SK-N-MC (cell line): ENCODE results near the gene ANKRD13C.
"Not testable (repeated sequence)": the region's sequence is repeated elsewhere in the genome, so short reads cannot be mapped to it uniquely, and the experiment has no call there.

Source experiments
- DNase-seq: peaks from one replicate; pipeline ENCODE4 v3.0.0-alpha.2; 2011; ENCODE audit warnings: low read depth, low spot score
- H3K27ac ChIP-seq: fragments of 200-600 bp; sonication (generic); 2 replicates; pipeline ENCODE4 v1.5.1; 2016; ENCODE audit warnings: mixed run types
- H3K36me3 ChIP-seq: fragments of 200-600 bp; sonication (generic); 2 replicates; pipeline ENCODE4 v1.6.1; 2017; ENCODE audit warnings: antibody characterized with exemption, low read length, mixed read lengths; ENCODE audit not compliant: insufficient read depth
- H3K4me3 ChIP-seq: fragments of 200-600 bp; sonication (generic); 2 replicates; pipeline ENCODE4 v1.5.1; 2016
- H3K9ac ChIP-seq: fragments of 200-600 bp; sonication (generic); 2 replicates; pipeline ENCODE4 v1.8.0; 2017; ENCODE audit warnings: mixed run types, mixed read lengths; ENCODE audit not compliant: insufficient read length
- H3K9me3 ChIP-seq: fragments of 200-600 bp; sonication (generic); 2 replicates; pipeline ENCODE4 v1.6.1; 2017; ENCODE audit warnings: low read depth, mild to moderate bottlenecking, antibody characterized with exemption, low read length, moderate library complexity, mixed read lengths
- EZH2 ChIP-seq: fragments of 200-600 bp; sonication (generic); IDR thresholded peaks from one replicate; pipeline ENCODE4 v1.6.1; 2017; ENCODE audit warnings: antibody characterized with exemption
- FOXP2 ChIP-seq: optimal IDR thresholded peaks from 2 replicates; pipeline ENCODE3; 2011; ENCODE audit warnings: mild to moderate bottlenecking, moderate library complexity; ENCODE audit not compliant: insufficient read depth; ENCODE audit errors: extremely low read length, control extremely low read depth
- POLR2AphosphoS5 ChIP-seq: IDR thresholded peaks from 2 replicates; pipeline ENCODE4 v1.6.1; 2012; ENCODE audit warnings: mild to moderate bottlenecking, low read depth, low read length, borderline replicate concordance

Gene ANKRD13C

GRCh38 chr1:70348399-70349165 lies 5.9 kb downstream of the ANKRD13C start:
- Histone ChIP-seq H3K27ac (no peak overlapping the region), H3K4me3 (no peak overlapping the region), H3K36me3 (peaks cover 24% of the 10 kb centered on the region), H3K9me3 (no peaks in the 10 kb centered on the region), H3K9ac (no peak overlapping the region)
- DNase-seq = no peak
- TF ChIP-seq FOXP2 (no peak), EZH2 (no peak), POLR2AphosphoS5 (no peak)

DNA sequence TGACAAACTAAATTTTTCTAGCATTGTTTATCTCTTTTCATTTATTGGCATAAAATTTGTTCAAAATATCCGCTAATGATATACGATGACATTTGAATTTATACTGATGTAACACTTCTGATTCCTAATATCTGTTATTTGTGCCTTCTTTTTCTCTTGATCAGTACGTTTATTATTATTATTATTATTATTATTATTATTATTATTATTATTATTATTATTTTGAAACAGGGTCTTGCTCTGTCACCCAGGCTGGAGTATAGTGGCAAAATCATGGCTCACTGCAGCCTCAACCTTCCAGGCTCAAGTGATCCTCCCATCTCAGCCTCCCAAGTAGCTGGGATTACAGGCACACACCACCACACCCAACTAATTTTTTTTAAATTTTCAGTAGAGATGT lies 14.9 kb downstream of the ANKRD13C start:
- H3K4me3 ChIP-seq, H3K9ac ChIP-seq, H3K9me3 ChIP-seq, H3K27ac ChIP-seq, DNase-seq: not testable (repeated sequence)
- peaks cover 14% of the 10 kb centered on the region for H3K36me3 ChIP-seq

- DNase-seq = no peak
- H3K9me3 ChIP-seq = no peaks in the 10 kb centered on the region
- TF ChIP-seq POLR2AphosphoS5 = no peak
- H3K9ac ChIP-seq = no peak overlapping the region
- no peak overlapping the region for H3K4me3 ChIP-seq
- peak overlapping the region; percentile 61; the same call in 1 of the 2 replicates for H3K27ac ChIP-seq
- H3K36me3 ChIP-seq = peaks cover 29% of the 10 kb centered on the region
These were observed 18.5 kb downstream of the ANKRD13C start for GRCh38 chr1:70336050-70336449.

DNA sequence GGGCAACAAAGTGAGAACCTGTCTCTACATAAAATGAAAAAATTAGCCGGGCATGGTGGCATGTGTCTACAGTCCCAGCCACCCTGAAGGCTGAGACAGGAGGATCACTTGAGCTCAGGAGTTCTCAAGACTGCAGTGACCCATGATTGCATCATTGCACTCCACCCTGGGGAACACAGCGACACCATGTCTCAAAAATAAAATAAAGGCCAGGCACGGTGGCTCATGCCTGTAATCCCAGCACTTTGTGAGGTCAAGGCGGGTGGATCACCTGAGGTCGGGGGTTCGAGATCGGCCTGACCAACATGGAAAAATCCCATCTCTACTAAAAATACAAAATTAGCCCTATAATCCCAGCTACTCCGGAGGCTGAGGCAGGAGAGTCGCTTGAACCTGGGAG lies 20.1 kb downstream of the ANKRD13C start:
- H3K27ac ChIP-seq = no peak overlapping the region
- peaks cover 29% of the 10 kb centered on the region for H3K36me3 ChIP-seq
- no peak overlapping the region for H3K9ac ChIP-seq
- DNase-seq = no peak
- TF ChIP-seq EZH2 (no peak), FOXP2 (no peak), POLR2AphosphoS5 (no peak)
- H3K9me3 ChIP-seq = no peaks in the 10 kb centered on the region
- no peak overlapping the region for H3K4me3 ChIP-seq

DNA sequence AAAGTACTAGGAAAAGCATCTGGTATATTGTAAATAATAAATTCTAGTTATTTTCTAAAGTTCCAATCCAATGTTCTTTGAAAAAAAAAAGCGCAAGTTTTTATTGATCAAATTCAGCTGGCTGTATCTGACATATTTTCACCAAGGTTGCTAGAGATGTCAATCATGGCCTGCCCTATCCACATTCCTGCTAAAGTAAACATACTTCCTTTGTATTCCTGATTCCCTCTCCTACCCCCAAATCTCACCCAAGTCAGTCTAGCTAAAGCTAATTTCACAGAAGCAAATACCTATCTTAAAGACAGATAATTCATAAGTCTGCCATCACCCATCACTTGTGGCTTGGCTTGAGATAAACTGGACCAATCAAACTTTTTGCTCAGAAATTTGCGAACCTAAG lies 21.3 kb downstream of the ANKRD13C start:
- H3K9ac ChIP-seq = no peak overlapping the region
- 0 out of 2 replicates have a peak overlapping the region, but pooled peaks have one; percentile 6 for H3K27ac ChIP-seq
- no peak for TF ChIP-seq EZH2
- no peak for TF ChIP-seq POLR2AphosphoS5
- TF ChIP-seq FOXP2 = no peak
- peaks cover 23% of the 10 kb centered on the region for H3K36me3 ChIP-seq
- DNase-seq = no peak
- H3K9me3 ChIP-seq = no peaks in the 10 kb centered on the region
- no peak overlapping the region for H3K4me3 ChIP-seq

DNA sequence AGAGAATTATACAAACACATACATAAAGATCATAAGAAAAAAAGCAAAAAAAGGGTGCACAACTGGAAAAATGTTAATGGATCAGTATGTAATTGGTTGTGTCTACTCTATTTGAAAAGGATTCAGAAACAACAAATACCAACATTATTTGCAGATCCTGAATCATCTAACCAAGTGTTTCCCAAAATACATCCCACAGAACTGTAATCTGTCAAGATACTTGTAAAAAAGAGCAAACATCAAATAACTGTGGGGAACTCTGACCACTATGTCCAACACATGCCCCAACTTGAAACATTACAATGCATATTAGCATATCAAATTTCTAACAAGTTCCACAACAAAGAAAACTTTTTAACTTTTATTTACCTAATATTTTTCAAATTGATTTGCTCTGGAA lies 22.6 kb downstream of the ANKRD13C start:
- no peak overlapping the region for H3K4me3 ChIP-seq
- no peak for DNase-seq

DNA sequence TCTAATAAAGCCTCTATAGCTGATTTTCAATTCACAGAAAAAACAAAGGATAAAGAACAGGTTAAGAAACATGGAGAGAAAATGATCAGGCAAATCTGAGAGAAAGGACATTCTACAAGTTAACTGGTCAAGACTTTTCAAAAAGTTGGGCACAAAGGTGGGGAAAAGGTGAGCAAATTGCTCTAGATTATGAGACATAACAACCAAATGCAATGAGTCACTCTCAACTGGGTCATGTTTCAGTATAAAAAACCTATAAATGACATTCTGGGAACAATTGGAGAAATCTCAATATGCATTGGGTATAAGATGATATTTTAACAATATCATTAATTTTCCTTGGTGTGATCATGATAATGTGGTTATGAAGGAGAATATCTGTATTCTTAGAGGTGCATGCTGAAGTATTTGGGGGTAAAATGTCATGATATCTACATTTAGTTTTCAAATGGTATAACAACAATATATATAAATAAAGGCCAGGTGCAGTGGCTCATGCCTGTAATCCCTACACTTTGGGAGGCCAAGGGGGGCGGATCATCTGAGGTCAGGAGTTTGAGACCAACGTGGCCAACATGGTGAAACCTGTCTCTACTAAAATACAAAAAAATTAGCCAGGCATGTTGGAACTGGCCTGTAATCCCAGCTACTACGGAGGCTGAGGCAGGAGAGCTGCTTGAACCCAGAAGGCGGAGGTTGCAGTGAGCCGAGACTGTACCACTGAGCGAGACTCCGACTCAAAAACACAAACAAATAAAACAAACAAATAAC lies 27.0 kb downstream of the ANKRD13C start:
- Histone ChIP-seq H3K9me3 (no peaks in the 10 kb centered on the region), H3K9ac (no peak overlapping the region), H3K36me3 (peaks cover 16% of the 10 kb centered on the region)

More for the DNA sequence above, 22.6 kb downstream of the ANKRD13C start:
- Histone ChIP-seq H3K27ac (no peak overlapping the region), H3K9me3 (no peaks in the 10 kb centered on the region), H3K36me3 (peaks cover 19% of the 10 kb centered on the region), H3K9ac (no peak overlapping the region)
- TF ChIP-seq EZH2 = no peak
- TF ChIP-seq FOXP2 = no peak
- no peak for TF ChIP-seq POLR2AphosphoS5

DNA sequence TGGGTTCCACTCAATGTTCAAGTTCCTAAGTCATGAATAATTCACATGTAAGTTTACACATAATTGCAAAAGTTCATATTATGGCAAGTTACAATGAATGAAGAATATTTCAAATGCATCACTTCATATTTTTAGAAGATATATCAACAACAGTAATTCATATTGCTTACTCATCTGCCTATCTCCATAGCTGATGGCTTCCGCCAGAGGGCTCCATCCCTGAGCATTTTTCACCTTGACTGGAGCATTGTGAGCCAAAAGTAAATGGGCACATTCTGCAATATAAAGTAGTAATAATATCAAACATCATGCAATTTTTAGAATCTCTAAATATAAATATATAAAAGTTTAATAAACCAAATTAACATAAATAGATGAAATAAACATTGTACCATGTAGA lies 29.8 kb downstream of the ANKRD13C start:
- no peak overlapping the region for H3K4me3 ChIP-seq
- TF ChIP-seq EZH2 = no peak
- TF ChIP-seq POLR2AphosphoS5 = no peak
- TF ChIP-seq FOXP2 = no peak
- H3K36me3 ChIP-seq = peaks cover 19% of the 10 kb centered on the region
- H3K27ac ChIP-seq = no peak overlapping the region
- H3K9ac ChIP-seq = no peak overlapping the region
- DNase-seq = no peak
- H3K9me3 ChIP-seq = no peaks in the 10 kb centered on the region

More for the DNA sequence above, 27.0 kb downstream of the ANKRD13C start:
- TF ChIP-seq EZH2 (no peak), POLR2AphosphoS5 (no peak), FOXP2 (no peak)
- Histone ChIP-seq H3K27ac (no peak overlapping the region), H3K4me3 (no peak overlapping the region)
- no peak for DNase-seq
